ENCODE measurements around the gene SKI. TPM values are rescaled to one million over a fixed set of nuclear protein-coding genes. Genes with fewer than 3 reads are reported as not detected.
A peak's percentile ranks its signal among the peaks of the same experiment; 100 is the strongest.

SKI gene
- polyA plus RNA-seq, 1 donor = 46.1 TPM

DNA sequence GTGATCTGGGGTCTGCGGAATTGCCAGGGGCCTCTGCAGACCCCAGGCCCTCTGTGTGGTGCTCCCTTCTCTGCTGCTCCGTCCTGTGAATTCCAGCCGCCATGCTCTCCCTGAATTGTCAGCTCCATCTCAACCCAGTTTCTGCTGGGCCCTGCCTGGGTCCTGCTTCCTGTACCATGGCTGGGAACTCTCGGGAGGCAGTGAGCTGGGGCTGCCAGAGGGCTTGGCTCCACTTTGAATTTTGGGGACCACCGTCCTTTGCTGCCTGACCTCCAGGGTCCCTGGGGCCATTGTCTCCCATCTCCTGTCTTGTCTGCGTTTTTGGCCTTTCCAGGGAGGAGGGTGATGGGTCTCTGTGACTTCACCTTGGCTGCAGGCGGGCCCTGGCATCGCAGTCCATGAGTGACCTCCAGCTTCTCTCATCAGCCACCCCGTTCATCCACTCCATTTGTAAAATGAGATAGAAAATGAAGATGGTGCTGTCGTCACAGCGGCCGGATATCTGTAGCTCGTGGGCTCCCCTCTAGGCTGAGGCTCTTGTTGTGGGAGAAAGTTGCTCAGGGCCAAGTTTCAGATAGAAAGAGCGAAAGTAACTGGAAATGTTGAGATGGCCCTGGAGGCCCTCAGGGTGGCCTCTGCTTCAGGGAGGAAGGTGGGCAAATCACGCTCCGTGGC, 38.3 kb downstream of the SKI start:
- no peak overlapping the region for H3K27ac ChIP-seq (ENCODE audit: low read length)
- H3K36me3 ChIP-seq (ENCODE audit: control insufficient read depth, insufficient read depth, low read length) = no peaks in the 10 kb centered on the region
- no CpG with 5 or more reads among the region's 16 CpGs for WGBS (ENCODE audit: insufficient coverage, low lambda C conversion rate)

DNA sequence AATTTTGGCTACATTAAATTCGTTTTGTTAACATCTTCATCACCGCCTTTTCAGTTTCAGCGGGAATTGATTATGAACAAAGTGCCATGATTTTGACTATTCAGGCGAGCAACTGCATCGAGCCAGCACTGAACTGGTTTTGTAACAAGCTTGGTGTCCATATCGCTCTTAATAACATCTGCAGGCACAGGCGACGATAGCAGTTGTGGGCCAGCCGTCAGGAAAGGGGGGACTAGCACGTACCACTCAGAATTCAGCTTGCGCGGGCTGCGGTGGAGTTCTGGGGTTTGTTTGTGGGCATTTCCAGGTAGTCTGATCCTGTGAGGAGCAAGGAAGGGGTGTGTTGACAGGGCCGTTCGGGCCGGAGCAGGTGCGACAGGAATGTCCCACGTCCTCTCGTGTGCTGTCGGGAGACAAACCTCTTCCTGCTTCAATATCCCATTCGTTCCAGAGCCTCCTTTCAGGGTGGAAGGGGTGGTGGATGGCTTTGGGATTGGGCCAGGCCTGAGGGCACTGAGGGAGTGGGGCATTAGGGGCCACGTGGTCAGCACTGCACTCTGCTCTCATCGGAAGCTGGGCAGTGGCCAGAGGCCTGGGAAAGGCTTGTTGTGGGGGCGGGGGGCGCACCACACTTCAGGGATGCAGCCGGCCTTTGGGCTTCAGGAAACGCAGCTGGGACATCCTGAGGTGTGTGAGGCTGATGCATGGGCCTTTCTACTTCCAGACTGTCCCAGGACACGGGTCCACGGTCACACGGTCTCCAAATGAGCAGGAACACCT, 39.1 kb downstream of the SKI start:
- no peak overlapping the region for H3K27ac ChIP-seq (ENCODE audit: low read length)
- no peaks in the 10 kb centered on the region for H3K9me3 ChIP-seq (ENCODE audit: control insufficient read depth, low read depth, low read length)
- DNase-seq = no peak
- H3K27me3 ChIP-seq (ENCODE audit: control insufficient read depth, insufficient read depth, low read length) = no peaks in the 10 kb centered on the region
- no CpG with 5 or more reads among the region's 30 CpGs for WGBS (ENCODE audit: insufficient coverage, low lambda C conversion rate)
- H3K36me3 ChIP-seq (ENCODE audit: control insufficient read depth, insufficient read depth, low read length) = no peaks in the 10 kb centered on the region
- peaks cover 24% of the 10 kb centered on the region for H3K4me1 ChIP-seq (ENCODE audit: control insufficient read depth, insufficient read depth, low read length)
- H3K4me3 ChIP-seq (ENCODE audit: low read length) = no peak overlapping the region

More for the DNA sequence above, 38.3 kb downstream of the SKI start:
- no peak for DNase-seq
- Histone ChIP-seq H3K4me3 (ENCODE audit: low read length) (no peak overlapping the region), H3K27me3 (ENCODE audit: control insufficient read depth, insufficient read depth, low read length) (no peaks in the 10 kb centered on the region), H3K4me1 (ENCODE audit: control insufficient read depth, insufficient read depth, low read length) (peaks cover 16% of the 10 kb centered on the region), H3K9me3 (ENCODE audit: control insufficient read depth, low read depth, low read length) (no peaks in the 10 kb centered on the region)

DNA sequence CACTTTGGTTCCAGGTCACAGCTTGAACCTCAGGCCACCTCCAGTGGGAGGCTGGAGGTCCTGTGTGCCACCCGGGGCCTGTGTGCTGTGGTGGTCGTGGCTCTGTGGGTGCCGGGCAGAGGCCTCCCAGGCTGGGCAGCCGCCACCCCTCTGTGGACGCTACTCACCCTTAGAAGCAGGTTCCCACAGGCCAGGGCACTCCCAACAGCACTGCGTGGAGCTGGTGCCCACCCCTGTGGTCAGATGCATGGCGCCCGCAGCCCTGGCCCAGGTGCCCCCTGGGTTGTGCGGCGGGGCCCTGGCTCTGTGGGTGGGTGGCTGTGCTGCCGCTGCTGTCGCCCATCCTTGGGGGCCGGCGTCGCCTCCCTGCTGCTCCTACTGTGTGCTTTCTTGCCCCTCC, 39.7 kb downstream of the SKI start:
- no peaks in the 10 kb centered on the region for H3K9me3 ChIP-seq (ENCODE audit: control insufficient read depth, low read depth, low read length)
- no peak overlapping the region for H3K4me3 ChIP-seq (ENCODE audit: low read length)
- no peaks in the 10 kb centered on the region for H3K27me3 ChIP-seq (ENCODE audit: control insufficient read depth, insufficient read depth, low read length)
- WGBS (ENCODE audit: insufficient coverage, low lambda C conversion rate) = no CpG with 5 or more reads among the region's 15 CpGs
- H3K27ac ChIP-seq (ENCODE audit: low read length) = no peak overlapping the region
- peaks cover 31% of the 10 kb centered on the region for H3K4me1 ChIP-seq (ENCODE audit: control insufficient read depth, insufficient read depth, low read length)
- H3K36me3 ChIP-seq (ENCODE audit: control insufficient read depth, insufficient read depth, low read length) = no peaks in the 10 kb centered on the region
- DNase-seq = no peak

- peaks cover 36% of the 10 kb centered on the region for H3K4me1 ChIP-seq (ENCODE audit: control insufficient read depth, insufficient read depth, low read length)
- H3K27ac ChIP-seq (ENCODE audit: low read length) = no peak overlapping the region
- H3K4me3 ChIP-seq (ENCODE audit: low read length) = no peak overlapping the region
- H3K9me3 ChIP-seq (ENCODE audit: control insufficient read depth, low read depth, low read length) = no peaks in the 10 kb centered on the region
- DNase-seq = no peak
- no peaks in the 10 kb centered on the region for H3K27me3 ChIP-seq (ENCODE audit: control insufficient read depth, insufficient read depth, low read length)
- no peaks in the 10 kb centered on the region for H3K36me3 ChIP-seq (ENCODE audit: control insufficient read depth, insufficient read depth, low read length)
- 69% methylated on average over 3 of the region's 14 CpGs for WGBS (ENCODE audit: insufficient coverage, low lambda C conversion rate)
Observed at GRCh38 chr1:2268285-2269056, 40.4 kb downstream of the SKI start.

DNA sequence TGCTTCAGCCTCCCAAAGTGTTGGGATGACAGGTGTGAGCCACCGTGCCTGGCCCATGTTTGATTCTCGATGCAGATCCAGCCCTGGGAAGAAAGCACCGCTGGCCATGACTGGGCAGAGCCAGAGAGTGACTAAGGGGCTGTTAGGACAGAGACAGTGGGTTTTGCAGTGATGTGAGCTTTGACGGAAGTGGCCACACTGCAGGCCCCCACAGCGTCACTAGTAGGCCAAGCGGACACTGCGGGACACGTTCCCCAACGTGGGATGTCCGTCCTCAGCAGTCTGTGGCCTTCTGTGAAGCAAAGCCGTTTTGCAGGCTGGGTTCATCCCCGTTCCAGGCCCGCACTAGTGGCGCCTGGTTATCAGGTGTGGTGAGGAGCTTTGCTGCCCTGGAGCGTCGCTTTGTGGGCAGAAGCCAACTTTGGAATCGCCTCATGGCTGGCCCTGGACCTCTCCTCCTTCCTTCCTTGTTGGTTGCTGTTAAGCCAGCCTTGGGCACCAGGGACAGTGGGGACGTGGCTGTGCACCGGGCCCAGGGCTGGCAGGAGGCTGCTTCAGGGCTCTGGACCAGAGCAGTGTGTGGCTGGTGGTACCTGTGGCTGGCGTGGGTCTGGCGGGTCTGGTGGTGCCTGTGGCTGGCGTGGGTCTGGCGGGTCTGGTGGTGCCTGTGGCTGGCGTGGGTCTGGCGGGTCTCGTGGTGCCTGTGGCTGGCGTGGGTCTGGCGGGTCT, 41.2 kb downstream of the SKI start:
- peaks cover 45% of the 10 kb centered on the region for H3K4me1 ChIP-seq (ENCODE audit: control insufficient read depth, insufficient read depth, low read length)
- no peak for DNase-seq
- H3K4me3 ChIP-seq (ENCODE audit: low read length) = no peak overlapping the region
- WGBS (ENCODE audit: insufficient coverage, low lambda C conversion rate) = no CpG with 5 or more reads among the region's 28 CpGs
- H3K36me3 ChIP-seq (ENCODE audit: control insufficient read depth, insufficient read depth, low read length) = no peaks in the 10 kb centered on the region
- H3K27ac ChIP-seq (ENCODE audit: low read length) = no peak overlapping the region
- no peaks in the 10 kb centered on the region for H3K27me3 ChIP-seq (ENCODE audit: control insufficient read depth, insufficient read depth, low read length)
- H3K9me3 ChIP-seq (ENCODE audit: control insufficient read depth, low read depth, low read length) = no peaks in the 10 kb centered on the region

GRCh38 chr1:2269922-2270259, 41.8 kb downstream of the SKI start:
- Histone ChIP-seq H3K27me3 (ENCODE audit: control insufficient read depth, insufficient read depth, low read length) (no peaks in the 10 kb centered on the region), H3K9me3 (ENCODE audit: control insufficient read depth, low read depth, low read length) (no peaks in the 10 kb centered on the region), H3K4me3 (ENCODE audit: low read length) (no peak overlapping the region), H3K27ac (ENCODE audit: low read length) (no peak overlapping the region), H3K36me3 (ENCODE audit: control insufficient read depth, insufficient read depth, low read length) (no peaks in the 10 kb centered on the region), H3K4me1 (ENCODE audit: control insufficient read depth, insufficient read depth, low read length) (peaks cover 50% of the 10 kb centered on the region)
- no CpG with 5 or more reads among the region's 13 CpGs for WGBS (ENCODE audit: insufficient coverage, low lambda C conversion rate)
- no peak for DNase-seq

DNA sequence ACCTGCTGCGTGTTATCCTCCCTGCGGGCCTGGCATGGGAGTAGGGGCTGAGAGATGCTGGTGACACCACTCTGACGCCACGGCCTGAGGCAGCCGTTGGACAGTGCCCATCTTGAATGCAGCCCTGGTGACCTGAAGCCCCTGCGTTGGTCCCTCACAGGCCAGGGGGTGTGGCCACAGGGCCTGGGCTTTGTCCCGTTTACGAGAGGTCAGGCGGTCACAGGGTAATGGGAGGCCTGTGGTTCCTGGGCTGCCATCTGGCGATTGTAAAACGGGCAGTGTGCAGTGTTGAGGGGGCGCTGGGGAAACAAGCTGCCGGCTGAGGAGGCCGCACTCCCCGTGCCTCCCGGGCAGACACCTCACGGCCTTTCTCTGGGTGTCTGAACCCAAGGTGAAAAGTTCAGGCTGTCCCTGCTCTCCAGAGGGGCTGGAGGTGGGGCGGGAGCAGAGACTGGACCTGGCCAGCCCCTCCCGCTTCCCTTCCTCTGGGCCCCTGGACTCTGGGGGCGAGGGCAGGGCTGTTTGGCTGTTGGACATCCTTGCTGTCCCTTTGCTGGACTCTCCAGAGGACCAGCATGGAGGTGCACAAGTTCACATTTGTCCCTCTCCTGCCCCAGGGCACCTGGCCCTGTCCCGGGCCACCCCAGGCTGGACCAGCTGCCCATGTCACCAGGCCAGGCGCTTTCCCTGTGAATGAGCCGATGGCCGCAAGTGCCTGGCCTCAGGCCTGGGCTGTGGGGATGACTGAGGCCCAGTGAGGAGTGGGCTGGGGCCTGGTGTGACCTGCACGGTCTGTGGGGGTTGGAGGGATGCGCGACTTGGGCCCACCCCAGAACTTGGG, 42.4 kb downstream of the SKI start:
- no peaks in the 10 kb centered on the region for H3K9me3 ChIP-seq (ENCODE audit: control insufficient read depth, low read depth, low read length)
- no peak overlapping the region for H3K4me3 ChIP-seq (ENCODE audit: low read length)
- H3K4me1 ChIP-seq (ENCODE audit: control insufficient read depth, insufficient read depth, low read length) = peaks cover 56% of the 10 kb centered on the region
- no peaks in the 10 kb centered on the region for H3K27me3 ChIP-seq (ENCODE audit: control insufficient read depth, insufficient read depth, low read length)
- peak in 1 of 2 donors; percentile 41 for DNase-seq
- no CpG with 5 or more reads among the region's 27 CpGs for WGBS (ENCODE audit: insufficient coverage, low lambda C conversion rate)
- no peak overlapping the region for H3K27ac ChIP-seq (ENCODE audit: low read length)
- no peaks in the 10 kb centered on the region for H3K36me3 ChIP-seq (ENCODE audit: control insufficient read depth, insufficient read depth, low read length)

DNA sequence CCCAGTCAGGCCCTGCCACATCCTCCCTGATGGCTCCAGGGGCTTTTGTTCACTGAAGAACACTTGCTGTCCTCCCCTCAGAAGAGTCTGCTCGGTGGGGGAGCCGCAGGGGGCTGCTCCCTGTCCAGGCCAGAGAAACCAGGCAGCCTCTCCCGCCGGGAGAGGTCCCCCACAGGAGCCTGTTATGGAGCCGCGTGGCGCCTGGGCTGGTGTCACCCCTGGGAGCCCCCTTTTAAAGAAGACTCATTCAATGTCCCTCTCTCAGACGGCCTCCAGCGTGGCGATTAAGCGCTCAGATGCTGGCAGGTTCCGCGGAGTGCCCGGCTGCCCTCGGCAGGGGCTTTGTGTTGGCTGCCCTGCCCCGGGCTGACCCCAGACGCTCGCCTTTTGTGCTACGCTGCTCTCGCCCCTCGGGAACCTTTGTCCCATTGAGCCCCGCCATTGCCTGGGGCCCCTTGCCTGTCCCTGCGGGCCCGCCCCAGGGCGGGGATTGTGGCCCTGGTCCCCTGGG, 43.1 kb downstream of the SKI start:
- peak overlapping the region; percentile 41 for H3K27ac ChIP-seq (ENCODE audit: low read length)
- H3K27me3 ChIP-seq (ENCODE audit: control insufficient read depth, insufficient read depth, low read length) = no peaks in the 10 kb centered on the region
- WGBS (ENCODE audit: insufficient coverage, low lambda C conversion rate) = no CpG with 5 or more reads among the region's 25 CpGs
- DNase-seq = no peak
- no peaks in the 10 kb centered on the region for H3K36me3 ChIP-seq (ENCODE audit: control insufficient read depth, insufficient read depth, low read length)
- no peak overlapping the region for H3K4me3 ChIP-seq (ENCODE audit: low read length)
- peaks cover 64% of the 10 kb centered on the region for H3K4me1 ChIP-seq (ENCODE audit: control insufficient read depth, insufficient read depth, low read length)
- no peaks in the 10 kb centered on the region for H3K9me3 ChIP-seq (ENCODE audit: control insufficient read depth, low read depth, low read length)

DNA sequence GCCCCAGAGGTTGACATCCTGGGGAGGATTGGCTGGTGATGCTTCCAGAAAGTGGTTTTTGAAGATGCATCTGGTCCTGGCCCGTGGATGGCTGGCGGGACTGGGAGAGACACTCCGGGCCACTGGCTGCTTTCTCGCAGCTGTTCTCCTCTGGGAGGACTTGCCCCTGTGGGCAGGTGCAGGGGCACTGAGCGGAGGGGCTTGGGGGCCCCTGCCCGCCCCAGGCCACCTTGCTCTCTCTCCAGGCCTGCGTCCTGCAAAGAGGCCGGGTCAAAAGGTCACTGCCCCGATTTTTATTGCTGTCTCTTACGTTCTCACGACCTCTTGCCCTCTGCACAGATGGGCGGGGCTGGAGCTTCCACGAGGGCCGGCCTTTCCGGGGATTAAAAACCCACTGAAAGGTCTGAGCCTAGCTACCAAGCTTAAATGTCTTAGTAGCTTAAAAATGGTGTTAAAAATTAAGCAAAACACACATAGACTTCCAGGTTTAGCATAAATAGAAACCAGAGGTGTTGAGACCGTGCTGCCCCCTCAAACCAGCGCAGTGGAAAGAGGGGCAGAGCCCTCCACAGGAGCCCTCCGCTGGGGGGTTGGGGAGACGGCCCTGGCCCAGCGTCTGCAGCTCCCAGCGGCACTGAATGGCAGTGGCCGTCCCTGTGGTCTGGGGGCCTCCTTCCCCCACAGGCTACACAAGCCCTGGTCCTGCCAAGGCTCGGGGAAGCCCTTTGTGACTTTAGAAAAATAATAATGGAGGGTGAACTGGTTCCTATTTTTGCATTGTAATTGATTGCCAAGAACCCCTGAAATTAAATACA, 43.9 kb downstream of the SKI start:
- Histone ChIP-seq H3K4me1 (ENCODE audit: control insufficient read depth, insufficient read depth, low read length) (peaks cover 72% of the 10 kb centered on the region), H3K9me3 (ENCODE audit: control insufficient read depth, low read depth, low read length) (no peaks in the 10 kb centered on the region), H3K27me3 (ENCODE audit: control insufficient read depth, insufficient read depth, low read length) (no peaks in the 10 kb centered on the region), H3K4me3 (ENCODE audit: low read length) (no peak overlapping the region), H3K27ac (ENCODE audit: low read length) (peak overlapping the region; percentile 41), H3K36me3 (ENCODE audit: control insufficient read depth, insufficient read depth, low read length) (no peaks in the 10 kb centered on the region)
- no CpG with 5 or more reads among the region's 23 CpGs for WGBS (ENCODE audit: insufficient coverage, low lambda C conversion rate)
- no peak for DNase-seq
